Vagina (tissue), 2 donors: ENCODE measurements around the gene TTC17.

Source experiments
- CTCF ChIP-seq, 3 experiments: fragments of 450-650 bp in 2 of 3; fragments of 200-600 bp in 1 of 3; sonication (generic) in 1 of 3; IDR thresholded peaks; one replicate each; pipeline ENCODE4 v1.5.1; 2017 to 2019; ENCODE audit warnings: antibody characterized with exemption in 3 of 3, mild to moderate bottlenecking in 2 of 3, moderate library complexity in 2 of 3
- POLR2A ChIP-seq, 2 donors: fragments of 450-650 bp; IDR thresholded peaks; one replicate each; pipeline ENCODE4 v1.6.1; 2017; ENCODE audit warnings: antibody characterized with exemption in 2 of 2, mild to moderate bottlenecking in 2 of 2, moderate library complexity in 2 of 2

GRCh38 chr11:43532041-43532440, 173.3 kb downstream of the TTC17 start:
- no peak for TF ChIP-seq CTCF (IDR thresholded peaks at IDR 0.05)
- no peak for TF ChIP-seq POLR2A (IDR thresholded peaks at IDR 0.05)
